Measurements from ENCODE around the gene CDH18.

DNA sequence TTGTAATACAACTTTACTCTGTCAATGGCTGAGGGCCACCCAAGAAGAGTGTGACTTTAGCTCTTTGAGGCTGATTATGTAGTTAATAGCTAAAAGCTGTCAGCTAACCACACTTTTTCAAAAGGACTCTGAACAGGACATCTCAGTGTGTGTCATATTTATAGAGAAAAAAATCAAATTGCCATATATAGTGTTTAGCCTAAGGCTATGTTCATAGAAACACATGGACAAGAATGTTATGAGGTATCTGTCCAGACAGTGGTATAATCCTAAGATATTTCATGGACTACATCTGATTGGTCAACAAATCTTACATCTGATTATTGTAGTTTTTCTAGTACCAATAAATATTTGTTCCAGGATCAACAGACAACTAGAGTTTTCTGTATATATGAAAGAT lies 42.1 kb upstream of the CDH18 start:
- TF ChIP-seq POLR2AphosphoS5 (IDR thresholded peaks at IDR 0.05; ENCODE audit: low read depth, low read length), result no peak
- no peak for TF ChIP-seq SIN3A (IDR thresholded peaks at IDR 0.05; ENCODE audit: borderline replicate concordance, insufficient read depth, low read length)
- no peak for TF ChIP-seq TAF1 (IDR thresholded peaks at IDR 0.05; ENCODE audit: borderline replicate concordance, insufficient read depth, low read length)
